Measurements from ENCODE around the gene AMOTL2.

DNA sequence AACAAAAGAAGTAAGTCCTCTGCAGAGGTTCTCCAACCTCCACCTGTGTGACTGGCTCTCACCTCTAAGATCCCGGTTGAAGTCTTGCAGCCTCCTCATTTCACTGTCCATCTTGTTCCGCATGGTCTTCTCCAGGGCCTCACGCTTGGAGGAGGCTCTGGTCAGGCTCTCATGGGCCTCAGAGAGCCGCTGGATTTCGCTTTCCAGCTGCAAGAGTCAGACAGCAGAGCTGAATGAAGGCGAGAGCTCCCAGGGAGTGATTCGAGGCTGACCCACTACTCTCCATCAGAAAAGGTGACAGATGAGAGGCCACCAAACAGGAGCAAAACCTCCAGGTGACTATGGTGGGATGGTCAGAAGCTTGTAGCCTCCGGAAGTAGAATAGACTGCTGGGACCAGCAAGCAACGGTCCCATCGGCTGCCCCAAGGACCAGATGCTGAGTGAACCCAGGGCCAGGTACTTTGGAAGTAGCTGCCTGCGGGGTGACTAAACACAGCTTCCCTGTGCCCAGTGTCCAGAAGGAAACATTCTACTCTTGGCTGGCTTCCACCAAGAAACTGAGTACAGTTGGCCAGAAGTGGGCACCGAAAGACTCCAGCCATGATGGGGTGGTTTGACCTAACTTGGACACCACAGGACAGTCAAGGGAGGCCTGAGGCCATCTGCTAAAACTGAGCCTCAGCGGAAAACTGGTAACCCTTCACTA lies 7.9 kb downstream of the AMOTL2 start:
- TF ChIP-seq, protein P1, sequence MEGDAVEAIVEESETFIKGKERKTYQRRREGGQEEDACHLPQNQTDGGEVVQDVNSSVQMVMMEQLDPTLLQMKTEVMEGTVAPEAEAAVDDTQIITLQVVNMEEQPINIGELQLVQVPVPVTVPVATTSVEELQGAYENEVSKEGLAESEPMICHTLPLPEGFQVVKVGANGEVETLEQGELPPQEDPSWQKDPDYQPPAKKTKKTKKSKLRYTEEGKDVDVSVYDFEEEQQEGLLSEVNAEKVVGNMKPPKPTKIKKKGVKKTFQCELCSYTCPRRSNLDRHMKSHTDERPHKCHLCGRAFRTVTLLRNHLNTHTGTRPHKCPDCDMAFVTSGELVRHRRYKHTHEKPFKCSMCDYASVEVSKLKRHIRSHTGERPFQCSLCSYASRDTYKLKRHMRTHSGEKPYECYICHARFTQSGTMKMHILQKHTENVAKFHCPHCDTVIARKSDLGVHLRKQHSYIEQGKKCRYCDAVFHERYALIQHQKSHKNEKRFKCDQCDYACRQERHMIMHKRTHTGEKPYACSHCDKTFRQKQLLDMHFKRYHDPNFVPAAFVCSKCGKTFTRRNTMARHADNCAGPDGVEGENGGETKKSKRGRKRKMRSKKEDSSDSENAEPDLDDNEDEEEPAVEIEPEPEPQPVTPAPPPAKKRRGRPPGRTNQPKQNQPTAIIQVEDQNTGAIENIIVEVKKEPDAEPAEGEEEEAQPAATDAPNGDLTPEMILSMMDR (IDR thresholded peaks at IDR 0.05; ENCODE audit: borderline replicate concordance, extremely low read depth, low read length, poor library complexity, severe bottlenecking) = no peak
- no peak for TF ChIP-seq EZH2 (IDR thresholded peaks at IDR 0.05; ENCODE audit: borderline replicate concordance, low read depth, low read length, severe bottlenecking)
